SH-SY5Y (cell line): Measurements from ENCODE around the gene C1orf226.

Experiments
- GATA2 ChIP-seq: IDR thresholded peaks from 2 replicates; pipeline ENCODE4 v1.6.1; 2011; ENCODE audit warnings: mild to moderate bottlenecking, low read depth, low read length
- GATA3 ChIP-seq: IDR thresholded peaks from 2 replicates; pipeline ENCODE4 v1.6.1; 2011; ENCODE audit warnings: low read depth, mild to moderate bottlenecking, low read length, moderate library complexity

GRCh38 chr1:162349635-162350330 is 31.7 kb upstream of the C1orf226 start:
- no peak for TF ChIP-seq GATA3
- TF ChIP-seq GATA2, result no peak
